Liver (tissue), 9 donors: ENCODE results near the gene TMEM218. TPM values are rescaled to one million over a fixed set of nuclear protein-coding genes. Genes with fewer than 3 reads are reported as not detected.

Experiments used
- DNase-seq: peaks from one replicate; pipeline ENCODE4 v3.0.0-alpha.2; 2017; ENCODE audit warnings: low spot score
- H3K27ac ChIP-seq, 2 donors: one replicate each; pipeline ENCODE4 v1.7.0; 2013; ENCODE audit warnings: inconsistent platforms in 2 of 2, low read length in 2 of 2, control low read depth in 1 of 2, low read depth in 1 of 2, mild to moderate bottlenecking in 1 of 2
- H3K27me3 ChIP-seq, 4 donors: one replicate each; pipeline versions ENCODE4 v1.6.1 to v1.7.0; 2013; ENCODE audit warnings: low read length in 3 of 4, inconsistent platforms in 1 of 4, mild to moderate bottlenecking in 1 of 4, moderate library complexity in 1 of 4; ENCODE audit not compliant: control insufficient read depth in 4 of 4, insufficient read depth in 4 of 4
- H3K36me3 ChIP-seq, 4 donors: one replicate each; pipeline versions ENCODE4 v1.6.1 to v1.7.0; 2013; ENCODE audit warnings: low read length in 3 of 4, mild to moderate bottlenecking in 3 of 4, low read depth in 1 of 4, moderate library complexity in 1 of 4; ENCODE audit not compliant: control insufficient read depth in 4 of 4, insufficient read depth in 3 of 4
- H3K4me1 ChIP-seq, 4 donors: one replicate each; pipeline versions ENCODE4 v1.6.1 to v1.7.0; 2013; ENCODE audit warnings: low read length in 3 of 4, mild to moderate bottlenecking in 3 of 4, moderate library complexity in 1 of 4; ENCODE audit not compliant: control insufficient read depth in 4 of 4, insufficient read depth in 4 of 4
- H3K4me3 ChIP-seq, 3 donors: one replicate each; pipeline versions ENCODE4 v1.6.1 to v1.7.0; 2013; ENCODE audit warnings: low read length in 3 of 3, control low read depth in 1 of 3, low read depth in 1 of 3, mild to moderate bottlenecking in 1 of 3
- H3K9ac ChIP-seq, 2 donors: one replicate each; pipeline ENCODE4 v1.7.0; 2013; ENCODE audit warnings: low read length in 2 of 2, mild to moderate bottlenecking in 2 of 2, moderate library complexity in 2 of 2, control low read depth in 1 of 2, low read depth in 1 of 2
- H3K9me3 ChIP-seq, 4 donors: one replicate each; pipeline versions ENCODE4 v1.6.1 to v1.7.0; 2013; ENCODE audit warnings: low read length in 3 of 4; ENCODE audit not compliant: control insufficient read depth in 4 of 4
- ATF3 ChIP-seq: IDR thresholded peaks from 2 replicates; pipeline ENCODE4 v1.6.1; 2016; ENCODE audit warnings: antibody characterized with exemption
- CTCF ChIP-seq: fragments of 150-350 bp; IDR thresholded peaks from 2 replicates; pipeline ENCODE4 v1.5.1; 2017; ENCODE audit warnings: improper control_type of control experiment, low read depth, low read length; ENCODE audit not compliant: missing input control
- EGR1 ChIP-seq, 2 donors: IDR thresholded peaks; 2 replicates each; pipeline ENCODE4 v1.6.1; 2016 to 2018; ENCODE audit warnings: antibody characterized with exemption in 2 of 2, low read depth in 2 of 2
- FOXA1 ChIP-seq: IDR thresholded peaks from 2 replicates; pipeline ENCODE4 v1.6.1; 2016; ENCODE audit warnings: antibody characterized with exemption
- FOXA2 ChIP-seq: IDR thresholded peaks from 2 replicates; pipeline ENCODE4 v1.6.1; 2016; ENCODE audit warnings: antibody characterized with exemption
- GABPA ChIP-seq, 2 donors: IDR thresholded peaks in 1 of 2; conservative IDR thresholded peaks in 1 of 2; 2 replicates each; pipeline ENCODE4 v1.6.1; 2016; ENCODE audit warnings: antibody characterized with exemption in 2 of 2, mild to moderate bottlenecking in 1 of 2, moderate library complexity in 1 of 2
- HNF4A ChIP-seq, 2 donors: conservative IDR thresholded peaks; 2 replicates each; pipeline ENCODE4 v1.6.1; 2016; ENCODE audit warnings: antibody characterized with exemption in 2 of 2, mild to moderate bottlenecking in 2 of 2
- HNF4G ChIP-seq: IDR thresholded peaks from 2 replicates; pipeline ENCODE4 v1.6.1; 2016; ENCODE audit warnings: antibody characterized with exemption
- JUND ChIP-seq, 2 donors: IDR thresholded peaks; 2 replicates each; pipeline ENCODE4 v1.6.1; 2016; ENCODE audit warnings: antibody characterized with exemption in 2 of 2
- MAX ChIP-seq: IDR thresholded peaks from 2 replicates; pipeline ENCODE4 v1.6.1; 2016; ENCODE audit warnings: antibody characterized with exemption
- NR2F2 ChIP-seq: IDR thresholded peaks from 2 replicates; pipeline ENCODE4 v1.6.1; 2016; ENCODE audit warnings: antibody characterized with exemption
- RAD21 ChIP-seq, 2 donors: IDR thresholded peaks; 2 replicates each; pipeline ENCODE4 v1.6.1; 2016; ENCODE audit warnings: antibody characterized with exemption in 2 of 2, mild to moderate bottlenecking in 2 of 2
- REST ChIP-seq: IDR thresholded peaks from 2 replicates; pipeline ENCODE4 v1.6.1; 2016; ENCODE audit warnings: antibody characterized with exemption, mild to moderate bottlenecking
- RXRA ChIP-seq, 2 donors: IDR thresholded peaks; 2 replicates each; pipeline ENCODE4 v1.6.1; 2017 to 2018; ENCODE audit warnings: antibody characterized with exemption in 2 of 2, mild to moderate bottlenecking in 1 of 2
- SP1 ChIP-seq: IDR thresholded peaks from 2 replicates; pipeline ENCODE4 v1.6.1; 2018; ENCODE audit warnings: antibody characterized with exemption, mild to moderate bottlenecking
- TAF1 ChIP-seq: conservative IDR thresholded peaks from 2 replicates; pipeline ENCODE4 v1.6.1; 2016; ENCODE audit warnings: antibody characterized with exemption, mild to moderate bottlenecking
- YY1 ChIP-seq: IDR thresholded peaks from 2 replicates; pipeline ENCODE4 v1.6.1; 2016; ENCODE audit warnings: antibody characterized with exemption, mild to moderate bottlenecking
- WGBS: extraction: QIAGEN DNeasy Blood & Tissue Kit; methylation state at CpG from one replicate; pipeline ENCODE4 v1.1.7; 2013; 5-methylcytosine and 5-hydroxymethylcytosine counted together
- polyA plus RNA-seq, 2 donors: library from polyadenylated mRNA; stranded (reverse) in 1 of 2; unstranded in 1 of 2; fragments of 200-250 nt in 1 of 2; fragments of >200 nt in 1 of 2; fragmentation: Nextera tagmentation in 1 of 2; extraction: Ambion mirVana in 1 of 2; gene quantifications; one replicate each; pipeline versions ENCODE4 v1.2.1 to v1.2.3, GENCODE V29; 2013 to 2015
- total RNA-seq, 2 donors: library from RNA; depleted of rRNA; stranded (reverse); fragments of >200 nt; gene quantifications; one replicate each; pipeline ENCODE4 v1.2.3, GENCODE V29; 2014
- donor health status: healthy.
- donor health status: healthy.
- donor health status: healthy.
- donor health status: healthy.
- donor health status: healthy.

TMEM218 gene
- total and polyA plus RNA-seq, 4 donors = 11.1 to 16.4 (median 14.1) TPM

- Histone ChIP-seq H3K27ac (no peak overlapping the region), H3K27me3 (no peaks in the 10 kb centered on the region), H3K36me3 (no peaks in the 10 kb centered on the region), H3K4me1 (no peaks in the 10 kb centered on the region), H3K9ac (no peak overlapping the region), H3K9me3 (no peaks in the 10 kb centered on the region), H3K4me3 (no peak overlapping the region)
- TF ChIP-seq RAD21 (IDR thresholded peaks at IDR 0.05) (no peak), HNF4A (conservative IDR thresholded peaks at IDR 0.05) (no peak), ATF3 (no peak), RXRA (IDR thresholded peaks at IDR 0.05) (no peak), HNF4G (no peak), GABPA (IDR thresholded peaks at IDR 0.05 in 1 of 2, conservative IDR thresholded peaks at IDR 0.05 in 1 of 2) (no peak), EGR1 (IDR thresholded peaks at IDR 0.05; ENCODE audit: low read depth in 2 of 2) (no peak), TAF1 (no peak), NR2F2 (no peak), CTCF (no peak), JUND (IDR thresholded peaks at IDR 0.05) (no peak), YY1 (no peak), FOXA1 (no peak), MAX (no peak), REST (no peak), SP1 (no peak)
- 89% methylated on average over 11 of the region's 11 CpGs for WGBS
- no peak for DNase-seq
Measured at GRCh38 chr11:125075900-125076317, 35.5 kb downstream of the TMEM218 start.

GRCh38 chr11:125075242-125075625 lies 36.2 kb downstream of the TMEM218 start:
- Histone ChIP-seq H3K27me3 (no peaks in the 10 kb centered on the region), H3K36me3 (no peaks in the 10 kb centered on the region), H3K9ac (no peak overlapping the region), H3K9me3 (no peaks in the 10 kb centered on the region), H3K27ac (no peak overlapping the region), H3K4me1 (no peaks in the 10 kb centered on the region), H3K4me3 (no peak overlapping the region)
- WGBS = 87% methylated on average over 7 of the region's 7 CpGs
- no peak for DNase-seq
- TF ChIP-seq GABPA (IDR thresholded peaks at IDR 0.05 in 1 of 2, conservative IDR thresholded peaks at IDR 0.05 in 1 of 2) (no peak), FOXA2 (no peak), HNF4G (no peak), SP1 (no peak), RXRA (IDR thresholded peaks at IDR 0.05) (no peak), YY1 (no peak), CTCF (no peak), HNF4A (conservative IDR thresholded peaks at IDR 0.05) (no peak), ATF3 (no peak), REST (no peak), NR2F2 (no peak), EGR1 (IDR thresholded peaks at IDR 0.05; ENCODE audit: low read depth in 2 of 2) (no peak), FOXA1 (no peak), RAD21 (IDR thresholded peaks at IDR 0.05) (no peak)
